Ascending aorta (tissue), 2 donors: ENCODE data around the gene AATK. TPM values are rescaled to one million over a fixed set of nuclear protein-coding genes. Genes with fewer than 3 reads are reported as not detected.

ENCODE experiments used
- DNase-seq, 2 donors: peaks; one replicate each; pipeline ENCODE4 v3.0.0-alpha.2; 2019; ENCODE audit warnings: low spot score in 2 of 2
- H3K27ac ChIP-seq, 2 donors: fragments of 200-600 bp; sonication (generic); one replicate each; pipeline ENCODE4 v1.5.1; 2016 to 2017; ENCODE audit warnings: mild to moderate bottlenecking in 1 of 2
- H3K27me3 ChIP-seq: fragments of 200-600 bp; sonication (generic); one replicate; pipeline ENCODE4 v1.5.1; 2017
- H3K36me3 ChIP-seq, 2 donors: fragments of 200-600 bp; sonication (generic); one replicate each; pipeline ENCODE4 v1.5.1; 2016
- H3K4me1 ChIP-seq, 2 donors: fragments of 200-600 bp; sonication (generic); one replicate each; pipeline ENCODE4 v1.5.1; 2016 to 2017; ENCODE audit warnings: mild to moderate bottlenecking in 1 of 2
- H3K4me3 ChIP-seq, 2 donors: fragments of 200-600 bp; sonication (generic); one replicate each; pipeline ENCODE4 v1.5.1; 2016 to 2017; ENCODE audit warnings: mild to moderate bottlenecking in 1 of 2
- H3K9me3 ChIP-seq, 2 donors: fragments of 200-600 bp; sonication (generic); one replicate each; pipeline ENCODE4 v1.5.1; 2016
- CTCF ChIP-seq, 3 experiments: fragments of 200-600 bp in 2 of 3; fragments of 450-650 bp in 1 of 3; sonication (generic) in 2 of 3; IDR thresholded peaks; one replicate each; pipeline ENCODE4 v1.5.1; 2016 to 2019; ENCODE audit warnings: antibody characterized with exemption in 3 of 3, mild to moderate bottlenecking in 1 of 3, moderate library complexity in 1 of 3
- intact Hi-C: fragments of 100-400 bp; cut with DNase I; formaldehyde crosslinking; loops from one replicate; pipeline ENCODE4 v1.15.1; 2023
- total RNA-seq: library from RNA; depleted of rRNA; stranded (reverse); fragments of >200 nt; gene quantifications from one replicate; pipeline ENCODE4 v1.1.0, GENCODE V29; 2016

Gene AATK
- total RNA-seq, 1 donor from 2014 or later: 20.6 TPM

- Histone ChIP-seq H3K4me3 (no peak overlapping the region), H3K4me1 (no peaks in the 10 kb centered on the region), H3K27me3 (no peaks in the 10 kb centered on the region), H3K27ac (no peak overlapping the region), H3K9me3 (no peaks in the 10 kb centered on the region), H3K36me3 (no peaks in the 10 kb centered on the region)
- intact Hi-C loops: no loop called here
- TF ChIP-seq CTCF (IDR thresholded peaks at IDR 0.05): no peak
- DNase-seq: no peak
Measured at GRCh38 chr17:81189016-81189415, 23.0 kb upstream of the AATK start.

DNA sequence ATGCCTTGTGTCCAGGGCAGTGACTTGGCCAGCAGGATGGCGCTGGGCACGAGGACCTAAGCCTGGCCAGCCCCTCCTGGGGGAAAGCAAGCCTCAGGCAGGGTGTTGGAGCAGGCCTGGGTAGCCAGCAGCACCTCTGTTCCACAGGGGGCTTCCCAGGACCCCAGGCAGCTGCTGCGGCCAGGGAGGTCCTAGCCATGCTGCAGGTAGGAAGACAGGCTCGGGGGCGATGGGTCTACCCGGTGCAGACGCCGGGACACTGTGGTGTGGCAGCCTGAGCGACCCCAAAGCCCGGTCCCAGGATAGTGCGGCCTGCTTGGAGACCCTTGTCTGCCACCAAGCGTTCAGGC lies 22.4 kb upstream of the AATK start:
- H3K36me3 ChIP-seq: no peaks in the 10 kb centered on the region
- intact Hi-C loops: no loop called here
- no peak for DNase-seq
- no peak for TF ChIP-seq CTCF (IDR thresholded peaks at IDR 0.05)
- no peaks in the 10 kb centered on the region for H3K4me1 ChIP-seq
- H3K4me3 ChIP-seq: no peak overlapping the region
- no peaks in the 10 kb centered on the region for H3K9me3 ChIP-seq
- H3K27ac ChIP-seq: no peak overlapping the region
- H3K27me3 ChIP-seq: no peaks in the 10 kb centered on the region

DNA sequence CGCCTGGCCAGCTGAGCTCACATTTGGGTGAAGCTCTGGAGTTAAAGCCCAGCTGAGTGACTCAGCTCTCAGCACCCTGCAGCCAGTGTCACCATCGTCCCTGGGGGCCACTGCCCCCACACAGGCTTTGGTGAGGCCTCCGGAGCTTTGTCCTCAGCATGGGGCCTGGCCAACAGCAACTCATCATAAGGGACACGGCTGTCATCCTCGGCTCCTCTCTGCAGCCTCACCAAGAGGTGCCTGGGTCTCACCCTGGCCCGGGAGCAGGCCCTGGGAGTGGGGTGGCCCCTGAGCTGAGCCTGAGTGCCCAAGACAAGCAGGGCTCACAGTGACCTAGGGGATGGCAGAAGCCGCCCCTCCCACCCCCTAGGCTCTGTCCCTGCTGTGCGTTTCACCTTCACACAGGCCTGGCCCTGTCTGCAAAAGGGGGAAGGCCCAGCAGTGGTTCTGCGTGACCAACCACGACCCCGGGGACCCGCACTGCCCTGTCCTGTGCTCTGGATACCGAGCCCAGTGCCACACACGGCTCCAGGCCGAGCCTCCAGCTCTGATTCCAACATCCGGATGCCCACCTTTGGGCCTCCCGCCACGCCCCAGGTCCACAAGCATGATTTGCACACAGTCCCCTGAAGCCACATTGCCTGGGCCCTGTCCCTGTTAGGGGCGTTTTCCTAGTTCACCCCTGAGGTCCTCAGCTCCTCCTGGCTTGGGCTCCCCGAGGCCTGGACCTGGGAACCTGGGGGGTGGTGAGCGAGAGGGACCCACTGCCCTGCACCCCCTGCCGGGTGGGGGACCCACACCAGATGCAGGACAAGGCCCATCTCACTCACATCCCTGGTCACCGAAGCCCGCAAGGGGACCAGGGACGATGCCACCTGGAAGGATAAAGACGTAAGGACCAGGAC lies 21.8 kb upstream of the AATK start:
- DNase-seq: no peak
- no peaks in the 10 kb centered on the region for H3K4me1 ChIP-seq
- no peak for TF ChIP-seq CTCF (IDR thresholded peaks at IDR 0.05)
- H3K27me3 ChIP-seq: no peaks in the 10 kb centered on the region
- intact Hi-C loops: no loop called here
- H3K9me3 ChIP-seq: no peaks in the 10 kb centered on the region
- no peak overlapping the region for H3K4me3 ChIP-seq
- H3K36me3 ChIP-seq: no peaks in the 10 kb centered on the region
- H3K27ac ChIP-seq: no peak overlapping the region

DNA sequence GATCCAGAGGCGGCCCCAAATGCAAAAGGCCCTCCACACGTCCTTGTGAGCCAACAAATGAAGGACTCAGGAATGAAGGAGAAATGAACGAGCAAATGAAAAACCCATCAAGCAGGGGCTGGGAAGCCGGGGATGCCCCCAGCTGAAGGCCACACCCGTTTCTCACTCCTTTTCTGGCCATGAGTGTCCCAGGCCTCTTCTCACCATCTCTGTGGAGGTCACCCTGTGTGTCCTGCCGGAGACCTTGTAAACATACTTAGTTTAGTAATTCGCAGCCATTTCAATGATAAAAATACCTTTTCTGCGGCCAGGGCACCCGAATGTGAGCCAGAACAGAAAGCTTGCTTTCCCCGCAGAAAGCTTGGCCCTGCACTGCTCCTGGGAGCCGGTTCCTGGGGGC lies 21.1 kb upstream of the AATK start:
- H3K9me3 ChIP-seq: no peaks in the 10 kb centered on the region
- no peaks in the 10 kb centered on the region for H3K36me3 ChIP-seq
- TF ChIP-seq CTCF (IDR thresholded peaks at IDR 0.05): no peak
- H3K27ac ChIP-seq: no peak overlapping the region
- H3K4me3 ChIP-seq: no peak overlapping the region
- DNase-seq: no peak
- H3K4me1 ChIP-seq: no peaks in the 10 kb centered on the region
- H3K27me3 ChIP-seq: no peaks in the 10 kb centered on the region
- intact Hi-C loops: no loop called here

- no peak for TF ChIP-seq CTCF (IDR thresholded peaks at IDR 0.05)
- Histone ChIP-seq H3K4me3 (no peak overlapping the region), H3K27me3 (no peaks in the 10 kb centered on the region), H3K4me1 (no peaks in the 10 kb centered on the region), H3K27ac (no peak overlapping the region), H3K9me3 (no peaks in the 10 kb centered on the region), H3K36me3 (no peaks in the 10 kb centered on the region)
- intact Hi-C loops: no loop called here
- no peak for DNase-seq
Measured at GRCh38 chr17:81186203-81186602, 20.2 kb upstream of the AATK start.
